Measurements from ENCODE around the gene CCS.
"Not testable (repeated sequence)": the region's sequence is repeated elsewhere in the genome, so short reads cannot be mapped to it uniquely, and the experiment has no call there.

The CCS gene

GRCh38 chr11:66561178-66561974, 31.6 kb upstream of the CCS start:
- no peak for DNase-seq

- DNase-seq: no peak
Measured at GRCh38 chr11:66561975-66562248, 31.1 kb upstream of the CCS start.

- DNase-seq: no peak
Measured at GRCh38 chr11:66562275-66562674, 30.7 kb upstream of the CCS start.

- no peak for DNase-seq
Measured at GRCh38 chr11:66562907-66563583, 29.9 kb upstream of the CCS start.

- DNase-seq: no peak
Measured at GRCh38 chr11:66563832-66564231, 29.2 kb upstream of the CCS start.

- no peak for DNase-seq
Measured at GRCh38 chr11:66564538-66564937, 28.4 kb upstream of the CCS start.

GRCh38 chr11:66564984-66565383, 28.0 kb upstream of the CCS start:
- no peak for DNase-seq

- no peak for DNase-seq
Measured at GRCh38 chr11:66566221-66566620, 26.8 kb upstream of the CCS start.

GRCh38 chr11:66567787-66568123, 25.2 kb upstream of the CCS start:
- no peak for DNase-seq

GRCh38 chr11:66568124-66568916, 24.7 kb upstream of the CCS start, which contains the start of gene CTSF:
CTSF (minus strand) TSS chr11:66568606; CDS start chr11:66568486, 120 bp downstream.
- DNase-seq: peak; percentile 72

GRCh38 chr11:66569076-66569475, 23.9 kb upstream of the CCS start:
- no peak for DNase-seq

GRCh38 chr11:66570079-66570849, 22.7 kb upstream of the CCS start:
- DNase-seq: no peak

- DNase-seq: no peak
Measured at GRCh38 chr11:66570850-66571180, 22.2 kb upstream of the CCS start.

- DNase-seq: peak; percentile 83
Measured at GRCh38 chr11:66579017-66579606, 13.9 kb upstream of the CCS start.

GRCh38 chr11:66580803-66581202, 12.2 kb upstream of the CCS start:
- no peak for DNase-seq

GRCh38 chr11:66581261-66581660, 11.7 kb upstream of the CCS start:
- DNase-seq: no peak

GRCh38 chr11:66582565-66583147, 10.3 kb upstream of the CCS start:
- DNase-seq: not testable (repeated sequence)

- DNase-seq: not testable (repeated sequence)
Measured at GRCh38 chr11:66585447-66585846, 7.5 kb upstream of the CCS start.

GRCh38 chr11:66586136-66586535, 6.8 kb upstream of the CCS start:
- DNase-seq: no peak

- DNase-seq: not testable (repeated sequence)
Measured at GRCh38 chr11:66589315-66589714, 3.7 kb upstream of the CCS start.

- DNase-seq: no peak
Measured at GRCh38 chr11:66589996-66590675, 2.8 kb upstream of the CCS start.

GRCh38 chr11:66591175-66591574, 1.8 kb upstream of the CCS start:
- no peak for DNase-seq
